ENCODE results near the gene TMEFF2.

GRCh38 chr2:192030856-192031255 is 163.9 kb downstream of the TMEFF2 start:
- TF ChIP-seq, protein P1, sequence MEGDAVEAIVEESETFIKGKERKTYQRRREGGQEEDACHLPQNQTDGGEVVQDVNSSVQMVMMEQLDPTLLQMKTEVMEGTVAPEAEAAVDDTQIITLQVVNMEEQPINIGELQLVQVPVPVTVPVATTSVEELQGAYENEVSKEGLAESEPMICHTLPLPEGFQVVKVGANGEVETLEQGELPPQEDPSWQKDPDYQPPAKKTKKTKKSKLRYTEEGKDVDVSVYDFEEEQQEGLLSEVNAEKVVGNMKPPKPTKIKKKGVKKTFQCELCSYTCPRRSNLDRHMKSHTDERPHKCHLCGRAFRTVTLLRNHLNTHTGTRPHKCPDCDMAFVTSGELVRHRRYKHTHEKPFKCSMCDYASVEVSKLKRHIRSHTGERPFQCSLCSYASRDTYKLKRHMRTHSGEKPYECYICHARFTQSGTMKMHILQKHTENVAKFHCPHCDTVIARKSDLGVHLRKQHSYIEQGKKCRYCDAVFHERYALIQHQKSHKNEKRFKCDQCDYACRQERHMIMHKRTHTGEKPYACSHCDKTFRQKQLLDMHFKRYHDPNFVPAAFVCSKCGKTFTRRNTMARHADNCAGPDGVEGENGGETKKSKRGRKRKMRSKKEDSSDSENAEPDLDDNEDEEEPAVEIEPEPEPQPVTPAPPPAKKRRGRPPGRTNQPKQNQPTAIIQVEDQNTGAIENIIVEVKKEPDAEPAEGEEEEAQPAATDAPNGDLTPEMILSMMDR (IDR thresholded peaks at IDR 0.05 in 8 of 11, conservative IDR thresholded peaks at IDR 0.05 in 3 of 11) = no peak
- TF ChIP-seq POLR2A (IDR thresholded peaks at IDR 0.05) = no peak
- no peak for TF ChIP-seq POLR2AphosphoS5 (IDR thresholded peaks at IDR 0.05)

All from spleen (tissue), 7 donors.